Neuronal stem cell (in vitro differentiated cells): ENCODE results near the gene RPL39L.

Experiments
- DNase-seq: peaks from one replicate; pipeline ENCODE4 v3.0.0-alpha.2; 2013; ENCODE audit warnings: low spot score
- H2AFZ ChIP-seq: one replicate; pipeline ENCODE4 v1.6.1; 2013; ENCODE audit warnings: mild to moderate bottlenecking, low read length, inconsistent platforms
- H2AK5ac ChIP-seq: 2 replicates; pipeline ENCODE4 v1.6.1; 2013; ENCODE audit warnings: low read depth, mild to moderate bottlenecking, inconsistent platforms, low read length, moderate library complexity, mixed read lengths
- H2BK120ac ChIP-seq: 2 replicates; pipeline ENCODE4 v1.6.1; 2013; ENCODE audit warnings: low read depth, mild to moderate bottlenecking, inconsistent platforms, low read length, moderate library complexity, mixed read lengths
- H2BK12ac ChIP-seq: one replicate; pipeline ENCODE4 v1.6.1; 2013; ENCODE audit warnings: low read length, inconsistent platforms
- H2BK15ac ChIP-seq: 2 replicates; pipeline ENCODE4 v1.6.1; 2013; ENCODE audit warnings: mild to moderate bottlenecking, low read length, inconsistent platforms, mixed read lengths
- H2BK5ac ChIP-seq: one replicate; pipeline ENCODE4 v1.6.1; 2013; ENCODE audit warnings: inconsistent platforms, mild to moderate bottlenecking, low read length, moderate library complexity
- H3K14ac ChIP-seq: one replicate; pipeline ENCODE4 v1.6.1; 2013; ENCODE audit warnings: low read length, inconsistent platforms
- H3K18ac ChIP-seq: 2 replicates; pipeline ENCODE4 v1.6.1; 2013; ENCODE audit warnings: low read length, inconsistent platforms
- H3K23ac ChIP-seq: 2 replicates; pipeline ENCODE4 v1.6.1; 2013; ENCODE audit warnings: low read depth, mild to moderate bottlenecking, mixed read lengths, low read length, inconsistent platforms; ENCODE audit not compliant: poor library complexity
- H3K27ac ChIP-seq: replicated peaks from 3 replicates; pipeline ENCODE4 v1.5.1; 2013; ENCODE audit warnings: low read length, inconsistent platforms
- H3K27me3 ChIP-seq, 3 experiments: 2 replicates each; pipeline ENCODE4 v1.6.1; 2013; ENCODE audit warnings: low read length in 3 of 3, mild to moderate bottlenecking in 2 of 3, inconsistent platforms in 1 of 3, low read depth in 1 of 3, mixed read lengths in 1 of 3, moderate library complexity in 1 of 3; ENCODE audit not compliant: control insufficient read depth in 3 of 3, insufficient read depth in 3 of 3
- H3K36me3 ChIP-seq, 2 donors: replicated peaks in 1 of 2; 2 replicates each; pipeline ENCODE4 v1.6.1; 2013; ENCODE audit warnings: low read length in 2 of 2; ENCODE audit not compliant: control insufficient read depth in 2 of 2, insufficient read depth in 2 of 2
- H3K4ac ChIP-seq: 2 replicates; pipeline ENCODE4 v1.6.1; 2013; ENCODE audit warnings: inconsistent platforms, mild to moderate bottlenecking, low read length, moderate library complexity
- H3K4me1 ChIP-seq, 2 donors: 1 replicate in 1 of 2; 2 replicates in 1 of 2; pipeline ENCODE4 v1.6.1; 2013; ENCODE audit warnings: low read length in 2 of 2, low read depth in 1 of 2; ENCODE audit not compliant: control insufficient read depth in 2 of 2, insufficient read depth in 1 of 2
- H3K4me2 ChIP-seq: one replicate; pipeline ENCODE4 v1.6.1; 2013; ENCODE audit warnings: mild to moderate bottlenecking, low read length, inconsistent platforms; ENCODE audit not compliant: insufficient read depth, poor library complexity, severe bottlenecking
- H3K4me3 ChIP-seq, 2 donors: 2 replicates each; pipeline ENCODE4 v1.5.1; 2013; ENCODE audit warnings: low read length in 2 of 2, mild to moderate bottlenecking in 2 of 2, inconsistent platforms in 1 of 2, moderate library complexity in 1 of 2
- H3K79me1 ChIP-seq: one replicate; pipeline ENCODE4 v1.6.1; 2013; ENCODE audit warnings: low read depth, mild to moderate bottlenecking, inconsistent platforms, low read length, moderate library complexity
- H3K9ac ChIP-seq: one replicate; pipeline ENCODE4 v1.6.1; 2013; ENCODE audit warnings: mild to moderate bottlenecking, low read depth, low read length, inconsistent platforms; ENCODE audit not compliant: poor library complexity
- H3K9me3 ChIP-seq, 2 donors: replicated peaks in 1 of 2; 2 replicates each; pipeline versions ENCODE3 to v1.6.1; 2013; ENCODE audit warnings: low read length in 2 of 2, mild to moderate bottlenecking in 2 of 2, inconsistent platforms in 1 of 2, low read depth in 1 of 2, mixed read lengths in 1 of 2, moderate library complexity in 1 of 2; ENCODE audit not compliant: control insufficient read depth in 2 of 2, insufficient read depth in 1 of 2
- H4K8ac ChIP-seq: one replicate; pipeline ENCODE4 v1.6.1; 2013; ENCODE audit warnings: low read depth, mild to moderate bottlenecking, inconsistent platforms, low read length, moderate library complexity
- H4K91ac ChIP-seq: one replicate; pipeline ENCODE4 v1.6.1; 2013; ENCODE audit warnings: low read length, low read depth, mild to moderate bottlenecking, inconsistent platforms; ENCODE audit not compliant: poor library complexity
- WGBS, 2 donors: extraction: QIAGEN DNeasy Blood & Tissue Kit; methylation state at CpG; one replicate each; pipeline ENCODE4 v1.1.7; 2013; ENCODE audit warnings: missing lambda C conversion rate in 2 of 2, mixed read lengths in 1 of 2; ENCODE audit not compliant: insufficient read length in 2 of 2, insufficient replicate concordance in 1 of 2; ENCODE audit errors: extremely low coverage in 2 of 2; 5-methylcytosine and 5-hydroxymethylcytosine counted together

Gene RPL39L

DNA sequence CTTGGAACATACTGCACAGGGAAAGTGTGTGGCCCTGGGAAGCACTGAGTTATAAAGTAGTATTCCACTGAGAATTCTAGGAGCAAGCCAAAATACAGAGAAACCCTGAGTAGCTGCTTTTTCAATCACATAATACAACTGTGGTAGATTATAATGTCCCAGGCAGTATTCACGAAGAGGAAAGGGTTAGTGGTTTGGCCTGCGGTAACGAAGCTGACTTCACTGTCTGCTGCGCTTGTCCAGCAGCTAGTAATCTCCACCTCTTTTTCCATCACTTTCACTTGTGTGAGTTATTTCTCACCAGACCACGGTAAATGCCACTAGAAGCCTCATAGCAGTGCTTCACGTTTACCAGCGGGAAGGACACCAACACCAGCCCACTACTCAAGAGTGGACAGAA, 34.4 kb downstream of the RPL39L start:
- H3K4me1 ChIP-seq, result no peaks in the 10 kb centered on the region
- H2BK15ac ChIP-seq, result no peak overlapping the region
- no peak overlapping the region for H3K14ac ChIP-seq
- DNase-seq, result no peak
- H4K91ac ChIP-seq, result no peak overlapping the region
- no peak overlapping the region for H3K27ac ChIP-seq
- H3K4me2 ChIP-seq, result no peak overlapping the region
- WGBS, 2 donors, result no CpG with 5 or more reads among the region's 7 CpGs
- H3K23ac ChIP-seq, result no peak overlapping the region
- no peak overlapping the region for H3K18ac ChIP-seq
- H4K8ac ChIP-seq, result no peak overlapping the region
- no peaks in the 10 kb centered on the region for H3K9me3 ChIP-seq
- no peak overlapping the region for H3K4ac ChIP-seq
- no peak overlapping the region for H2BK120ac ChIP-seq
- H2BK5ac ChIP-seq, result no peak overlapping the region
- H3K27me3 ChIP-seq, result no peaks in the 10 kb centered on the region
- H2AFZ ChIP-seq, result no peak overlapping the region
- no peak overlapping the region for H2BK12ac ChIP-seq
- H3K4me3 ChIP-seq, result no peak overlapping the region
- no peaks in the 10 kb centered on the region for H3K79me1 ChIP-seq
- no peaks in the 10 kb centered on the region for H3K36me3 ChIP-seq
- no peak overlapping the region for H3K9ac ChIP-seq
- H2AK5ac ChIP-seq, result no peak overlapping the region

DNA sequence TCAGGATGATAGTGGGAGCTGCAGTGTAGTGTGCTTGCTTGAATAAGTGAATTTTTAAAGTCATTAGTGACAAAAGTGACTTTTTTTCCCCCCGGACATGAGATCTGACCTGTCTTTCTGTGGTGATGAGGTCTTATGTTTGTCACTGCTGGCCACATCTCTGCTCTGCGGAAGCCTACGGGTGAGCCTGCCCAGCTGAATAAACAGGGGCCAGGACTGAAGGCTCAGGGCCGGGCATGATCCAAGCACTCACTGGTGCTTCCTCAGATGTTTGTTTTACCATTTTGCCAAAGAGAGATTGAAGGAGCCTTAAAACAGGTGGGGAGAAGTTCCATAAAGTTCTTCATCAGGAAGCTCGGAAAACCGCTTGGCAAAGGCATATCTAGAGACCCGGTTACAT, 35.0 kb downstream of the RPL39L start:
- H3K4ac ChIP-seq, result no peak overlapping the region
- no peak overlapping the region for H2BK5ac ChIP-seq
- H3K79me1 ChIP-seq, result no peaks in the 10 kb centered on the region
- no peak overlapping the region for H3K14ac ChIP-seq
- no peak overlapping the region for H3K9ac ChIP-seq
- no peak overlapping the region for H2BK120ac ChIP-seq
- H3K23ac ChIP-seq, result no peak overlapping the region
- no peak overlapping the region for H2AFZ ChIP-seq
- H3K4me3 ChIP-seq, result no peak overlapping the region
- no peaks in the 10 kb centered on the region for H3K36me3 ChIP-seq
- no peak overlapping the region for H4K8ac ChIP-seq
- H3K4me1 ChIP-seq, result no peaks in the 10 kb centered on the region
- no peak overlapping the region for H2AK5ac ChIP-seq
- no peaks in the 10 kb centered on the region for H3K27me3 ChIP-seq
- no CpG with 5 or more reads among the region's 7 CpGs for WGBS, 2 donors
- no peak overlapping the region for H3K4me2 ChIP-seq
- no peak for DNase-seq
- no peak overlapping the region for H4K91ac ChIP-seq
- no peak overlapping the region for H2BK15ac ChIP-seq
- no peak overlapping the region for H2BK12ac ChIP-seq
- no peak overlapping the region for H3K27ac ChIP-seq
- no peak overlapping the region for H3K18ac ChIP-seq
- H3K9me3 ChIP-seq, result no peaks in the 10 kb centered on the region

DNA sequence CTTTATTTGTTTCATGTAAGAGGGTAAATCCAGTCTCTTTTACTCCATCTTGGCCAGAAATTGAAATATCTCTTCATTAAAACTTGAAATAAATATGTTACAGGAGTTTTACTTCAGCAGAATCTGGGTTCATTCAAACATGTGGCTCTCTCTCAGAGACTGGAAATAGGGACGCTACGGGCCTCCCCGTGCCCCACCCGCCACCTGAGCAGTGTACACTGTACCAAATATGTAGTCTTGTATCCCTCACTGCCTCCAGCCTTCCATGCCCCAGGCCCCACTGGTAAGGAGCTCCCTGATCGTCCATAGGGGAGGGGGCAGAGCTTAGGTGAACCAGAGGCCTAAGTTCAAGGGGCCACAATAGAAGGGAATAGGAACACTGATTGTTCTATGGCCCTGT, 36.0 kb downstream of the RPL39L start:
- no peaks in the 10 kb centered on the region for H3K36me3 ChIP-seq
- no peaks in the 10 kb centered on the region for H3K79me1 ChIP-seq
- H3K14ac ChIP-seq, result no peak overlapping the region
- no peak overlapping the region for H2BK5ac ChIP-seq
- H2AFZ ChIP-seq, result no peak overlapping the region
- H3K4me3 ChIP-seq, result no peak overlapping the region
- H4K91ac ChIP-seq, result no peak overlapping the region
- no peak overlapping the region for H4K8ac ChIP-seq
- H3K18ac ChIP-seq, result no peak overlapping the region
- DNase-seq, result no peak
- H3K4me1 ChIP-seq, result no peaks in the 10 kb centered on the region
- no peak overlapping the region for H2AK5ac ChIP-seq
- H3K9ac ChIP-seq, result no peak overlapping the region
- H2BK15ac ChIP-seq, result no peak overlapping the region
- no peaks in the 10 kb centered on the region for H3K9me3 ChIP-seq
- WGBS, 2 donors, result no CpG with 5 or more reads among the region's 5 CpGs
- H2BK12ac ChIP-seq, result no peak overlapping the region
- H3K27me3 ChIP-seq, result no peaks in the 10 kb centered on the region
- H3K23ac ChIP-seq, result no peak overlapping the region
- no peak overlapping the region for H3K4ac ChIP-seq
- no peak overlapping the region for H2BK120ac ChIP-seq
- H3K4me2 ChIP-seq, result no peak overlapping the region
- H3K27ac ChIP-seq, result no peak overlapping the region

DNA sequence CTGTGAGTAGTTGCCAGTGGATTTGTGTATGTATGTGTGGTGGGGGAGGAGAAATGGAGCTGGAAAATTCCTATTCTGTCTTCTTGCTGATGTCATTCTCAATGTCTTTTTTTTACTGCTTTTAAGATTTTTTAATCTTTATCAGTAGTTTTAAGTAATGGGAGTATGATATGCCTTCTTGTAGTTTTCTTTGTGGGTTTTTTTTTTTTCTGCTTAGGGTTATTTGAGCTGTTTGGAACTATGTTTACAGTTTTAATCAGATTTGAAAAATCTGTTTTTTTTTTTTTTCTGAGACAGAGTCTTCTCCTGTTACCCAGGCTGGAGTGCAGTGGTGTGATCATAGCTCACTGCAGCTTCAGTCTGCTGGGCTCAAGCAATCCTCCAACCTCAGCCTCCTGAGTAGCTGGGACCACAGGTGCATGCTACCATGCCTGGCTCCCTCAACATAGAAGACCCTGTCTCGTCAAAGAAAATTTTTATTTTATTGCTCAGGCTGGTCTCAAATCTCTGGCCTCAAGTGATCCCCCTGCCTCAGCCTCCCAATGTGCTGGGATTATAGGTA, 37.1 kb downstream of the RPL39L start:
- DNase-seq, result no peak
- Histone ChIP-seq H4K91ac (no peak overlapping the region), H3K9ac (no peak overlapping the region), H2BK120ac (no peak overlapping the region), H3K23ac (no peak overlapping the region), H2AFZ (no peak overlapping the region), H2BK5ac (no peak overlapping the region), H2BK12ac (no peak overlapping the region), H4K8ac (no peak overlapping the region), H3K36me3 (no peaks in the 10 kb centered on the region), H3K18ac (no peak overlapping the region), H2AK5ac (no peak overlapping the region), H3K4ac (no peak overlapping the region), H3K79me1 (no peaks in the 10 kb centered on the region), H3K4me2 (no peak overlapping the region), H3K4me1 (no peaks in the 10 kb centered on the region), H3K9me3 (no peaks in the 10 kb centered on the region), H2BK15ac (no peak overlapping the region), H3K27ac (no peak overlapping the region), H3K14ac (no peak overlapping the region), H3K4me3 (no peak overlapping the region), H3K27me3 (no peaks in the 10 kb centered on the region)
- no CpG with 5 or more reads among the region's 1 CpG for WGBS, 2 donors
